MM.1S (cell line): ENCODE data around the gene DMXL2.

Source experiments
- CTCF ChIP-seq: fragments of 300-600 bp; sonication (generic); IDR thresholded peaks from 2 replicates; pipeline ENCODE4 v1.5.1; 2016; ENCODE audit warnings: antibody characterized with exemption, low read length, mixed read lengths
- EZH2 ChIP-seq: fragments of 300-600 bp; sonication (generic); optimal IDR thresholded peaks from 2 replicates; pipeline ENCODE3; 2017; ENCODE audit warnings: low read depth, mild to moderate bottlenecking, antibody characterized with exemption, low read length, mixed read lengths

- TF ChIP-seq CTCF (no peak), EZH2 (no peak)
Observed at GRCh38 chr15:51620641-51621040, 1.9 kb downstream of the DMXL2 start.
